CD4-positive, alpha-beta T cell treated with Interleukin-12 subunit alpha and Interleukin-12 subunit beta, for 1 hour (primary cell): ENCODE results near the gene MAD1L1.

Experiments used
- DNase-seq: peaks from one replicate; pipeline ENCODE4 v3.0.0-alpha.2; 2020

Gene MAD1L1

DNA sequence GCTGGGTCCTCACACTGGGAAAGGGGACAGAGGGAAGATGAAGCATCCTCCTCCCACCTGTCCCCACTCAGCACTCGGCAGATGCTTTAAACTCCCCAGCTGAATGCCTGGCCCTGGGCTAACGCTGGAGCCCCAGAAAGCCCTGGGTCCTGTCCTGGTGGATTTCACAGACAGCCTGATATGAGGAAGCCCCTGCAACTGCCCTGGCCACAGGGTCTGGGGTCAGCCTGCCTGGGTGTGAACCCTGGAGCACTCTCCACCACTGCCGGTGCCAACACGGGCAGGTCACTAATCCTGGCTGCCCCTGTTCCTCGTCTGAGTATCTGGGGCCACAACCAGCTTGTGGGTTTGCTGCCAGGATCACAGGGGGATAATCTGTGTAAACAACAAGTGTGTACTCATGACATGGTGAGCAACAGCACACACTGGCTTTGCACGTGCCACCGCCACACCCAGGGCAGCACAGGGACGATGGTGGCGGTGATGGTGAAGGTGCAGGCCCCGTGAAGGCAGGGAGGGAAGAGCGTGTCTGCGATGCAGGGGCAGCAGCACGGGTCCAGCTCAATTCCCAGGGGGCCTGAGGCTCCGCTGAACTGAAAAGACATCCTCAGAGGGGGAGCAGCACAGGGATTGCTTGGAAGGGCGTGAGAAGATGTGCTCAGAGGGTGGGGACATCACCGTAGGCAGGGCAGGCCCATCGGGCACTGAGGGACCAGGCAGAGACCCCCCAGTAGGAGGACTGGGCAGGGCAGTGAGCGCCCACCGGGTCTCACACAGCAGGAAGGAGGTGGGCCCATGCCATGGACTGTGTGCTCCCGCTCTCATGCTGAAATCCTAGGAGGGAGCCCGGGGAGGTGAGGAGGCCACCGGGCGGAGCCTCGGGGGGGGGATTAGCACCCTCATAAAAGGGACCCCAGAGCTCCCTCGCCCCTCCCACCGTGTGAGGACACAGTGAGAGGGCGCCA lies 238.7 kb downstream of the MAD1L1 start:
- DNase-seq, result no peak

DNA sequence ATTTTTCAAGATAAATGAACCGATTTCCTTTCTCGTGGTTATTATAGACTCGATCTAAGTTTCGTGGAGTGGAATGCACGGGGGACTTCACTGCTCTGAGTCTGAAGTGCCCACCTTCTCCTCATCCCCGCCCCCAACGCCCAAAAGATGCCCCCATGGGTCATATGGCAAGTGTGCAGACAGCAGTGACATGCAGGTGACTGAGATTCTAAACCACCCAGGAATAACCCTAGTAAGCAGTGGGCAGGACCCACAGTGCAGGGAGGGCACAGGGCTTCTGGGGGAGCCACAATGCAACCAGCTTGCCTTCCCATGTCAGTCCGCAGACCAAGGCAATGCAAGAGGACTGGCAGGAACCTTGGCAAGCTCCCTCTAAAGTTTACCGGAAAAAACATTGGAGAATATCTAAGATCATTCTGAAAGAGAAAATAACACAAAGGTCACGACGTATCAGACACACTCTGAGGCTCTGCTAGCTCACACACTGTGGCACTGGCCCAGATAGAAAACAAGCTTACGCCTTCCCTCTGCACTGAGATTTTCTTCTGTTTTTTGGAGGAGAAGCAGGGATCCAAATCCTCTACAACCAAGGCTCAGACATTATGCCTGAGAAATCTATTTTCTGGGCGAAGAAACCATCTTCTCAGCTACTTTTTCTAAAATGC lies 239.6 kb downstream of the MAD1L1 start:
- DNase-seq, result no peak

DNA sequence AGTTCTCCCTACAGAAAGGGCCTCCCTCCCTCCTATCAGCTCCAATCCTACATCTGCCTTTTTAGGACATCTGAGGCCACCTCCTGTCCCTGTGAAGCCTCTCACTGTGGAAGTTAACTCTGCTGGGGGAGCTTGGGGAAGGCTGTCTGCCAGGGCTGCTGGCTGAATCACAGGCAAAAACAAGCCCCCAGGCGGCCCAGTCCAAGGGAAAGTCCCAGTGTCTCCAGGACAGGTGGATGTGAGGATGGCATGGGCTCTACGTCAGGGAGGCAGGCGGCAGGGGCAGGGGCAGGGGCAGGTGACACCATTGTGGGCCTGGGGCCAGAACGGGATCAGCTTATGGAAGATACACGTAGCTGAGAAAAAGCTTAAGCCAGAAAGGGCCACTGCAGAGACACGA lies 240.2 kb downstream of the MAD1L1 start:
- no peak for DNase-seq

DNA sequence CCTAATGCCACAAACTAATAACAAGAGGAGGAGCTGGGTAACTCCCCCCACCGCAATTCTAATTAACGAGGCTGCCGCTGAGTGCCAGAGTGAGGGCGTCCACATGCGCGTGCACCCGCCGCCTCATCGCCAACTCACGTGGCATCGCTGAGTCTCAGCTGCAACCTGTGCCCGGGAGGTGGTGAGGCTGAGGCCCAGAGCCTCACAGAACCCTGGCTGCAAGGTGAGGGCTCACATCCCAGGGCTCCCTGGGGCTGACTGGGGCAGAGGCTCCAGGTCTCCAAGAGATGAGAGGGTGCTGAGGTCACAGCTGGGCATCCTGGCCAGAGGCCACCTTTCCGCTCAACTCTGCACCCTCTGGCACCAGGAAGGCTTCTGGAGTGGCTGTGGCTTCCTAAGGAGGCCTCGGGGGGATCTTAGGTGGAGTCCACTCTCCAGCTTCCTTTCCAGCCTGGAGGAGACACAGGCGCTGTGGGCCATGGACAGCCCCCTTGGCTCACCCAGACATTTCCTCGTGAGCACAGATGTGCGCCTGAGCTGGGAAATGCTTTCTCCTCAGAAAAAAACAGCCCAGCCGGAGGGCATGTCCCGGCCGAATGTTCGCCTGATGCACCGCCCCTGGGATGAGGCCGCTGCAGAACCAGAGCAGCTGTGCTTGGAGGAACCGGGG lies 242.6 kb downstream of the MAD1L1 start:
- no peak for DNase-seq

DNA sequence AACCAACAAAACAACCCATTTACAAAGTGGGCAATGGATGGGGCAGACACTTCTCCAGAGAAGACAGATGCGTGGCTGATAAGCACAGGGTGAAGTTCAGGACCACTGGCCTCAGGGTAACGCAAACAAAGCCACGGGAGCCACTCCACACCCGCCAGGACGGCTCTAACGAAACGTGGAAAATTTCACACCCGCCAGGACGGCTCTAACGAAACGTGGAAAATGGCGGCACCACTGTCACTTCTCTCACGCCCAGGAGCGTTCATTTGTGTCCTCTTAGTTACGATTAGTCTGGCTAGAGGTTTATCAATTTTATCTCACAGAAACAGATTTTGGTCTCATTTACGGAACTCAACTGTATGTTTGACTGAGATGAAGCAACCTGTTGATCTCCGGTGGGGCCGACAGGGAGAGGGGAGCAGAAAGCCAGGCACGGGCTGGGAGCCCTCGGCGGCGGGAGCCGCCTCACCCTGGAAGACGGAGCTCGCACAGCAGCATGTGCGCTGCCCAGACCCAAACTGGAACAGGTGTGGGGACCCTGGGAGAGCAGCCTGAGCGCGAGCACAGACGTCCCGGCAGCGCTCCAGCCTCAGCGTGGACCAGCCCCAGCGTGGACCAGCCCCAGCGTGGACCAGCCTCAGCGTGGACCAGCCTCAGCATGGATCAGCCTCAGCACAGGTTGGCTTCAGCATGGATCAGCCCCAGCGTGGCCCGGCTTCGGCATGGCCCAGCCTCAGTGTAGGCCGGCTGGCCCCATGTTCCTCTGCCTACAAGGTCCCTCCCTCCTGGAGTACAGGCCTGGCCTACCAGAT lies 243.5 kb downstream of the MAD1L1 start:
- no peak for DNase-seq

DNA sequence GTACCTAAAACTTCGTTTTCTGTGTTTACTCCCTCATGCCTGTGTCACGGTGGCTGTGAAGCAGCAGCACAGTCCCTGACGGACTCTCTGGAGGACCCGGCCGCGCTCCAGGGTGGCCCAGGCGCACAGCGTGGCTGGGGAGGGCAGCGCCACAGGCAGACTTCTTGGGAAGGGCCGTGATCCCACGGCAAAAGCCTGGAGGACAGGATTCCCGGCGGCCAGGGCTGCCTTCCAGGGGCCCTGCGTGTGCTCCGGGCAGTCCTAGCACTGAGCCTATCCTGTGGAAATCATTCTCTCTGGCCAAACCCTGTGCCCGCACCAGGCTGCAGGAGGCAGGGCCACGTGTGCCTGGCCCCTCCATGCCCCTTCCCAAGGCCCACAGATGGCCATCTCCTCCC lies 244.2 kb downstream of the MAD1L1 start:
- DNase-seq, result no peak

DNA sequence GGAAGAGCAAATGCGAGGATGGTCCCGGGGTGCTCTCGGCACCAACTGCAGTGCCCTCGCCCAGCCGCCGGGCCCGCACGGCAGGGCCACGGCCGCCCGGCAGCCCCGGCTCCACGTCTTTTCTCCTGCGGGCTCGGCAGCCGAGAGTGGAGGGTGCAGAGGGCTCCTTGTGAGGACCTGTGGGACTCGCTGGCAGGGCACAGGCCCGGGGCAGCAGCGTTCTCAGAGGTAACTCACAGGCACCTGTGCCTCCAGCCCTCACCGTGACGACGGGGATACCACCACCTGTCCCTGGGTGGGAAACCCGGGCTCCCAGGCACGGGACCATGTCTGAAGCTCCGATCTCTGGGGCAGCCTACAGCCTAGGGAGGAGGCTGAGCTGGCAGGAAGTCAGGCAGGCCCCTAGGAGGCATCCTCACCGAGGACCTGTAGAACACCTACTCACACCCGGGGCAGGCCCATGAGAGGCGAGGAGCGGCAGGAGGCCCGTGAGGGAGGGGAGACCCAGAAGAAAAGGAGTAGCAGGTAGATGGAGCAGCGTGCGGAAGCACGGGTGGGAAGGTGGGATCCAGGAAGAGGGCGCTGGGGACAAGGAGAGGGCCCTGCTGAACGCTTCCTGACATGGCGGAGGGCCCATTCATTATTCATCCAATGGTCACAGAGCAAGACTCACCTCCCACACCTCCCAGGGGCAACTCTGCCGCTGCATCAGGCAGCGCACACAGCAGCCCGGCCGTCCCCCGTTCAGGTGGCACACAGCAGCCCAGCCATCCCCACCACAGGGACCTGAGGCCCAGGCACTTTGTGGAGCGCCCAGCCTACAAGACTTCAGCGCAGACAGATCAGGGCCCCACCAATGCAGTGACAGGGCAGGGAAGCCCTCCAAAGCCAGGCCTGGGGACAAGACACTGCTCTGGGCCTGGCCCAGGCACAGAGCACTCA lies 244.9 kb downstream of the MAD1L1 start:
- no peak for DNase-seq

DNA sequence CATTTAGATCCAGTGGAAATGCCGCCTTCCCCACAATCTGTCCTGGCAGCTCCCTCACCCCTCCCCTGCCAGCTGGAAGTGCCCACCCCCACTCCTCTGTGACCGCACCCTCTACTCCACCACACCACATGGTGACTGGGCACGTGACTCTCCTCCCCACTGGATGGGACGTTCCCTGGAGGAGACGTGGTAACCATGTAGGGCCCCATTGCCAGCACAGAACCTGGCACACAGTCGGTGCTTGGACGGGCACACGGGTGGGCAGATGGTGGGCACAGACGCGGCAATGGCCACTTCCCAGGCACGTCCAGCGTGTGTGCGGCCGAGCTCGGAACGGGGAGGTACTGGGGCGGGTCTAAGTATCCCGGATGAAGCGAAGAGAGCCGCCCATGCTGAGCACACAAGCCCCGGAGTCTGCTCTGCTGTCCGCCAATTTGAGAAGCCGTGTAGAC lies 245.6 kb downstream of the MAD1L1 start:
- no peak for DNase-seq

DNA sequence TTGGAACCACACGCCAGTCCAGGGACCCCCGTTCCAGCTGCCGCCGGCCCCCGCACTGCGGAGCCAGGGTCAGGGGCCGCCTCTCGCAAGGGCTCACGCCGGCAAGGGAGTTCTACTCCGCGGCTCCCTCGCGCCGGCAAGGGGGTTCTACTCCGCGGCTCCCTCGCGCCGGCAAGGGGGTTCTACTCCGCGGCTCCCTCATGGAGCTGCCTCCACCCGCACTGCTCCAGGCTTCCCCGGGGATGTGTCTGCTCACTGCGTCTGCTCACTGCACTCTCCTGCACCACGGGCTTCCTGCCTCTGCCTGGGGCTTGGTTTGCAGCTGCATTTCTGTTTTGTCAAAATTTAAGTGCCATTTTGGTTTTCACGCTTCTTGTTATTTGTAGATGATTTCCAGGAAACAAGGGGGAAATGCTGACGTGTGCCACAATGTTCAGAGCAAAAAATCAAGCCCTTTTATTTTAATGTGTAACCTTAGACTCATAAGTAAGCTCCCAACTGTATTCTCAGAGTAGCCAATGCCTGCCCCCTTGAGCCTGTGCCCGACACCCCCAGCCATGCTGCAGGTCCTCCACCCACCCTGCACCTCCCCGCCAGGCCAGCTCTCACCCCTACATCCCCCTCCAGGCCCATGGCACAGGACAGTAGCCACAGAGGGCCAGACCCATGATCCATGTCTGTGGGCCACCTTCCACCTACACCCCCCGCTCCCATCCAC lies 246.2 kb downstream of the MAD1L1 start:
- peak; percentile 50 for DNase-seq

DNA sequence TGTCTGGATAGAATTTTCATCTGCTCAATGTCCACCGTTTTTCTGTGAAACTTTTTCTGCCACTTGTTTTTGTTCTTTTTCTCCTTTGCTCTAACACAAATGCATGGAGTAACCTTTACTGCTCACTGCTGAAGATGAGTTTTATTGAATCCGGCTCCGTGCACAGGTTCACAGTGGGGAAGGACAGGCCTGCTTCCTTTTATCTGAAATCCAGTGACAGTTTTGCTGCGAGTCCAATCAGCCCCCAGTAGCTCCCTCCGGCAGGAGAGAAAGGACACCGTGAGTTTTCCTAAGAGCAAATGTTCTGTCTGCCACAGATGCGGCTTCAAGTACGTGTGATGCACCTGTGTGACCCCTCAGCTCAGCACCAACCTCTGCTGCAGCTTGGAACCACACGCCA lies 246.8 kb downstream of the MAD1L1 start:
- no peak for DNase-seq

DNA sequence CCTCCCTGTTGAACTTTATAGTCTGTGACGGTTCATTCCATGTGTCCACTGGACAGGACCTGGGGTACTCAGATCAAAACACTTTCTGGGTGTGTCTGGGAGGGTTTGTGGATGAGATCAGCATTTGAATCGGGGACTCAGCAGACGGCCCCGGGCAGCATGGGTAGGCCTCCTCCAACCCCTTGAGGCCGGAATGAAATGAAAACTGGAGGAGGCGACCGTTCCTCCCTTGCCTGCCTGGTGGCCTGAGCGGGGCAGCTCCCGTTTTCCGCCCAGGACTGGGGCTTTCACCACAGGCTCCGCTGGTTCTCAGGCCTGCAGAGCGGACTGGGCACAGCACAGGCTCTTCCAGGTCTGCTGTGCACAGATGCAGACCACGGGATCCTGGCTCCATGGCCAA lies 247.7 kb downstream of the MAD1L1 start:
- no peak for DNase-seq

DNA sequence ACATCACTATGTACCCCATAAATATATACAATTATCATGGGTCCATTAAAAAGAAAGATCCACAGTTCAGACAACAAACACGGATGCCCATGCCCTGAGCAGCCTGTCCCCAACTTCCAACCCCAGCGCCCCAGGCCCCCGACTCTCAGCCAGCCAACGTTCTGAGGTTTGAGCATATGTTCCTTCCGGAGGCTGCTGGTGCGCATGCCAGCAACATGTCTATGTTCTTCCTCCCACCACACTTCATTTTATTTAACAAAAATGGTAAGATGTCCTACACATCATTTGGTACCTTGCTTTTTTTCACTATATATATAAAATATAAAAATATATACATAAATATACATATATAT lies 250.9 kb downstream of the MAD1L1 start:
- no peak for DNase-seq

DNA sequence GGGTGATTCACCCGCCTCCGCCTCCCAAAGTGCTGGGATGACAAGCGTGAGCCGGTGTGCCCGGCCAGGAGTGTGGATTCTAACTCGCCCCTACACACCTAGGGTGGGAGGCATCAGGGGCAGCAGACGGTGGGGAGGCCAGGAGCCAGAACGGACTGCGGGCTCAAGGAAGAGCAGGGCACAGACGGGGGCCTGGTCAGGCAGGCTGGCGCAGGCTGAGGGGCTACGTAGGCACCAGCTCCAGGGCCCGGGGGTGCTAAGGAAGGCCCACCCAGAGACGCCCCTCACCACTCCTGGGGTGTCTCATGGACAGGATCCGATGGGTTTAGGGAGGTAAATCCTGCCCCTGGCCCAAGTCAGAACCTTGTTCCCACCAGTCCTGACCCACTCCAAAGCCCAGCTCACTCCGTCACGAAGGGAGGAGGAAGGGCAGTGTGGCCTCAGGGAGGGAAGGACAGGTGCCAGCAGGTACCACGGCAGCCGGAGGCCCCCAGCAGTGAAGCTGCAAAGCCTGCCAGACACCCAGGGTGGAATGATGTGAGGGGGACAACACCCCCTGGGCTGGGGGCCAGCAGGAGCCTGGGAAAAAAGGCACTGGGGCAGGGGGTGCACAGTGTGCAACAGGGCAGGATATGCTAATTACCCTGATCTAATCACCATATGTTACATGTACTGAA lies 251.4 kb downstream of the MAD1L1 start:
- no peak for DNase-seq

DNA sequence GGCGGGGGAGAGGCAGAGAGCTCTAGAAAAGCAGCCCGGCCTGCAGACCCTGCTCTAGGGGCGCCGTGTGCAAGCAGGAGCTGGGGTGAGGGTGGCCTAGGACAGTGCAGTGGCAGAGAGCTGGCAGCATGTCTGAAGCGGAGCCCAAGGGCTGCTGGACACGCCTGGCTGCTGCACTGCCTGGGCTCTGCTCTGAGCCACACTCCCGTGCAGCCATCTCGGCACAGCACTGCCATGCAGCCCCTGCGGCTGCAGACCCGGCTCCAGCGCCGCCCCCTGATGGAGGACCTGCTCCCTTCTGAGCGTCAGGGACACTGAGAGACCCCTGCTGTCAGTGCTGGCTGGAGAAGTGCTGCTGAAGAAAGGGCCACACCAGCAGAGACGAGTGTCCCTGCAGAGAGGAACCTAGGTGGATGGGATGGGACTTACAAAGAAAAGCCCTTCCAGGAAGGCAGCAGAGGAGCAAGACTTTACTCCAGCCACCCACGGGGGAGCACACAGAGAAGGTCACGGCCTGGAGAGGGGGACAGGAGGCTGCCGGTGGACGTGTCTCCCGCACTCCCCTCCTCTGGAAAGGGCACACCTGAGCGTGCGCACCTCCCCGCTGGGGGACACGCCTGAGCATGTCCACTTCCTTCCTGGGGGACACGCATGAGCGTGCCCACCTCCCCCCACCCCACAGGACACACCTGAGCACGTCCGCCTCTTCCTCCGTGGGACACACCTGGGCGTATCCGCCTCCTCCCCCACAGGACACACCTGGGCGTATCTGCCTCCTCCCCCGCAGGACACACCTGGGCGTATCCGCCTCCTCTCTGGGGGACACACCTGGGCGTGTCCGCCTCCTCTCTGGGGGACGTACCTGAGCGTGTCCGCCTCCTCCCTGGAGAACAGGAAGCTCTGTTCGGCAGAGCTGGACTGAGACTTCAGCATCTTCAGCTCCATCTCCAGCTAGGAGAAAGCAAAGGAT lies 252.9 kb downstream of the MAD1L1 start:
- no peak for DNase-seq

DNA sequence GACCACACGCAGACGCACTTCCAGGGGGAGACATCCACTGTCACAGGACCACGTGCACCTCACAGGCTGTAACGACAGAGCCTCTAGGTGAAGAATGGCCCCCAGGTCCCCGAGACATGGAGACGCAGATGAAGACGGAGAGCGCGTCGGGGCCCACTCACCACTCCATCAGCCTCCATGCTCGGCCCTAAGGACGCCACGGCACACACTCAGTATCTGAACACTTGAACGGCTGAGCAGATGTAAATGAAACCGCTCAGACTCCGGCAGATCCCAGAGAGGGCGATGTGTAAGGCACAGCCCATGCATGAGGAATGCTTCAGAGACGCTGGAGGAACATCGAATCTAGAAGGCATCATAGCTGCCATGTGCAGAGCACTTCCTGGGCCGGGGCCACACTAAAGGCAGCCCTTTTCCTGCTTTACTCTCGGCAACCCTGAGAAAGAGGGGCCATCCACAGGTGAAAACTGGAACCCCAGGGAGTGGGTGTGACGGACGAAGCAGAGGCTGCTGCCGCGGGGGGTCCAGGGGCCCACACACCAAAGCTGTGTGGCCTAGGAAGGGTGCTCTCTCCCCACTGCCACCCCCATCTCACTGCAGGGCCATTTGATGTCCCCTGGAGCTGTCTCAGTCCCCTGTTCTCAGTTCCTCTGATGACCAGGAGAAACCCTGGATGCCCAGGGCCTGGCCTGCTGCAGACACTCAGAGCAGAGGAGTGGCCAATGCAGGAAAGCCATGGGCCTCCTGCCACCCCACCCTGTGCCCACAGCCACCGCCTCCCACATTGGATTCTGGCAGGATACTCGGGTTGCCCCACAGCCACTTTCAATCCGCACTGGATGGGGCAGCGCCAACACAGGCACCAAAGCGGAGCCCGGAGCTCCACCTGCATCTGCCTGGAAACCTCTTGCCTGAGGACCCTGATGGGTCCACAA lies 253.8 kb downstream of the MAD1L1 start:
- no peak for DNase-seq

DNA sequence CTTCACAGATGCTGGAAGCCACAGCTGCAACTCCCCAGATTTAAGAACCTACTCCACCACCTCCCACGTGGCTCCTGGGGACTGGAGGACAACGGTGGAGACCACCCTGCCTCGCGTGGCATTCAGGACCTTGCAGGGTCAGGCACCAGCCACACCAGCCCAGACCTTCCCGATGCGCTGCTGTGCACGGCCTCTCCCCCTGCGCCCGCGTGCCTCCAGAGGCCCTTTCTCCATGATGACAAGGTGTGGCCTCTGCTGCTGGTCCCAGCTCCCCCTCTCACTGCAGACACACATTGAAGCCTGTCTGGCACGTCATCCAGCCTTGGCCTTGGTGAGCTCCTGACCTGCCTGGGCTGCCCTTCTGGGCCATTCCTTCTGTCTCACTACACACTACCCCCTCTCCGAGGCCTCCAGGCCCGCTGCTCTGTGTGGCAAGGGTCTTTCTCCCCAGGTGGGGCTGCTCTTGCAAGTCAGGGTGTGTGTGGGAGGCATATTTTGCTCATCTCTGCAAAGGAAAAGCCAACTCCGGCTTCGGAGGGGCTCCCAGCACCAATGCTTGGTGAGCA lies 254.8 kb downstream of the MAD1L1 start:
- DNase-seq, result no peak

DNA sequence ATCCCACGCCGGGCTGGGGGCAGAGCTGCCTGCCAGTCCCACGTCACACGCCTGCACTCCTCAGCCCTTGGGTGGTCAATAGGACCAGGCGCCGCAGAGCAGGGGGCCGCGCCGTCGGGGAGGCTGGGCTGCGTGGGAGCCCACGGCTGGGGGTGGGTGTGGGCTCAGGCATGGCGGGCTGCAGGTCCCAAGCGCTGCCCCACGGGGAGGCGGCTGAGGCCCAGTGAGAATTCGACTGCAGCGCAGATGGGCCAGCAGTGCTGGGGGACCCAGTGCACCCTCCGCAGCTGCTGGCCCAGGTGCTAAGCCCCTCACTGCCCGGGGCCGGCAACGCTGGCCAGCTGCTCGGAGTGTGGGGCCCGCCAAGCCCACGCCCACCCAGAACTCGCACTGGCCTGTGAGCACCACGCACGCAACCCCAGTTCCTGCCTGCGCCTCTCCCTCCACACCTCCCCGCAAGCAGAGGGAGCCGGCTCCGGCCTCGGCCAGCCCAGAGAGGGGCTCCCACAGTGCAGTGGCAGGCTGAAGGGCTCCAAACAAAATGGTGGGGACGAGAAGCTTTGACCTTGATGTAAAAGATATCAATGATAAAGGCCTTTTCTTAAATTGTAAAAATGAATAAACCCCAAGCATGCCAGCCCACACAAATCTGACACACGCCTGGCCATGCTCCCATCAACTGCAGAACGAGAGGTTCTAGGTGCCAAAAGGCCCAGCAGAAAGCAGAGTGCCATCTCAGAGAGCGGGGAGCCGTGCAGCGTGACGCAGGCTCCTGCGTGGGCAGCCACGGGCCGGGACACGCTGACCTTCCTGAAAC lies 255.5 kb downstream of the MAD1L1 start:
- DNase-seq, result no peak
